SK-N-SH treated with all-trans-retinoic acid at 6 μM for 48 hours (cell line): ENCODE results near the gene LRIG2.
"Not testable (repeated sequence)": the region's sequence is repeated elsewhere in the genome, so short reads cannot be mapped to it uniquely, and the experiment has no call there.

Source experiments
- ATAC-seq: fragments of 200-7000 bp; cut with Tn5 transposase; 3 replicates; pipeline ENCODE4 v1.9.1; 2020; ENCODE audit warnings: mild to moderate bottlenecking, moderate library complexity
- ARNTL ChIP-seq: fragments of 450-650 bp; formaldehyde crosslinking; IDR thresholded peaks from 2 replicates; pipeline ENCODE4 v1.5.0; 2020; ENCODE audit warnings: low read depth, mild to moderate bottlenecking, moderate library complexity, borderline replicate concordance
- BACH2 ChIP-seq: fragments of 250-450 bp; sonication (Bioruptor Pico); IDR thresholded peaks from 2 replicates; pipeline ENCODE4 v1.9.0; 2021; ENCODE audit warnings: mild to moderate bottlenecking, borderline replicate concordance
- CSDC2 ChIP-seq: fragments of 250-450 bp; sonication (Bioruptor Pico); IDR thresholded peaks from 2 replicates; pipeline ENCODE4 v1.5.0; 2020; ENCODE audit warnings: mild to moderate bottlenecking, moderate library complexity
- ESRRG ChIP-seq: fragments of 250-450 bp; sonication (Bioruptor Pico); IDR thresholded peaks from 2 replicates; pipeline ENCODE4 v1.6.1; 2021; ENCODE audit warnings: mild to moderate bottlenecking
- ISL1 ChIP-seq: fragments of 250-450 bp; sonication (Bioruptor Pico); IDR thresholded peaks from 2 replicates; pipeline ENCODE4 v2.1.2; 2022; ENCODE audit warnings: mild to moderate bottlenecking, moderate library complexity
- PATZ1 ChIP-seq: fragments of 250-450 bp; sonication (Bioruptor Pico); IDR thresholded peaks from 2 replicates; pipeline ENCODE4 v1.8.0; 2020; ENCODE audit warnings: mild to moderate bottlenecking, moderate library complexity, borderline replicate concordance
- POU6F1 ChIP-seq: fragments of 250-450 bp; sonication (Bioruptor Pico); IDR thresholded peaks from 2 replicates; pipeline ENCODE4 v1.8.0; 2021; ENCODE audit warnings: low read depth, mild to moderate bottlenecking, moderate library complexity, borderline replicate concordance
- PPARA ChIP-seq: fragments of 250-450 bp; sonication (Bioruptor Pico); IDR thresholded peaks from 2 replicates; pipeline ENCODE4 v1.5.0; 2020; ENCODE audit warnings: mild to moderate bottlenecking, borderline replicate concordance
- RARB ChIP-seq: fragments of 250-450 bp; sonication (Bioruptor Pico); IDR thresholded peaks from 2 replicates; pipeline ENCODE4 v1.8.0; 2021; ENCODE audit warnings: mild to moderate bottlenecking, moderate library complexity
- TCF4 ChIP-seq: fragments of 250-450 bp; sonication (Bioruptor Pico); IDR thresholded peaks from 2 replicates; pipeline ENCODE4 v1.8.0; 2021; ENCODE audit warnings: mild to moderate bottlenecking, moderate library complexity, borderline replicate concordance
- TOX ChIP-seq: fragments of 250-450 bp; sonication (Bioruptor Pico); IDR thresholded peaks from 2 replicates; pipeline ENCODE4 v1.8.0; 2021; ENCODE audit warnings: mild to moderate bottlenecking, moderate library complexity, borderline replicate concordance
- TSHZ2 ChIP-seq: fragments of 250-450 bp; sonication (Bioruptor Pico); IDR thresholded peaks from 2 replicates; pipeline ENCODE4 v1.5.0; 2020; ENCODE audit warnings: mild to moderate bottlenecking, moderate library complexity
- ZC3H10 ChIP-seq: fragments of 250-450 bp; sonication (Bioruptor Pico); IDR thresholded peaks from 2 replicates; pipeline ENCODE4 v1.5.1; 2021; ENCODE audit warnings: mild to moderate bottlenecking, moderate library complexity
- ZFP3 ChIP-seq: fragments of 250-450 bp; sonication (Bioruptor Pico); IDR thresholded peaks from 2 replicates; pipeline ENCODE4 v1.5.0; 2020; ENCODE audit warnings: mild to moderate bottlenecking, moderate library complexity
- ZNF565 ChIP-seq: fragments of 450-650 bp; formaldehyde crosslinking; conservative IDR thresholded peaks from 2 replicates; pipeline ENCODE4 v1.5.0; 2020; ENCODE audit warnings: low read depth, mild to moderate bottlenecking, moderate library complexity
- ZNF70 ChIP-seq: fragments of 450-650 bp; formaldehyde crosslinking; IDR thresholded peaks from 2 replicates; pipeline ENCODE4 v1.5.0; 2020; ENCODE audit warnings: mild to moderate bottlenecking, moderate library complexity
- ZNF8 ChIP-seq: fragments of 450-650 bp; formaldehyde crosslinking; IDR thresholded peaks from 2 replicates; pipeline ENCODE4 v1.5.0; 2020; ENCODE audit warnings: mild to moderate bottlenecking, moderate library complexity

LRIG2 gene

GRCh38 chr1:113055570-113055969 is 17.4 kb upstream of the LRIG2 start:
- ATAC-seq, result no peak
- no peak for TF ChIP-seq ZNF8
- TF ChIP-seq TCF4 (CRISPR knock-in tag), result no peak
- TF ChIP-seq ZC3H10 (CRISPR knock-in tag), result no peak
- TF ChIP-seq ARNTL, result no peak

- no peak for TF ChIP-seq CSDC2 (CRISPR knock-in tag)
- no peak for TF ChIP-seq TSHZ2
- no peak for TF ChIP-seq ZFP3 (CRISPR knock-in tag)
- TF ChIP-seq ISL1 (CRISPR knock-in tag), result no peak
- no peak for TF ChIP-seq ESRRG (CRISPR knock-in tag)
- TF ChIP-seq PATZ1, result no peak
- no peak for TF ChIP-seq TOX (CRISPR knock-in tag)
- no peak for TF ChIP-seq PPARA (CRISPR knock-in tag)
- TF ChIP-seq ZNF70, result no peak
- no peak for TF ChIP-seq ZC3H10 (CRISPR knock-in tag)
- no peak; the same call in 1 of the 3 replicates for ATAC-seq
Observed at GRCh38 chr1:113057006-113057405, 16.0 kb upstream of the LRIG2 start.

GRCh38 chr1:113058941-113059706 is 13.9 kb upstream of the LRIG2 start:
- TF ChIP-seq TCF4 (CRISPR knock-in tag) (peak; percentile 47), ZNF70 (peak; percentile 46; the same call in 1 of the 2 replicates), POU6F1 (no peak), ZNF565 (CRISPR knock-in tag) (no peak), BACH2 (no peak), TSHZ2 (peak; percentile 22; the same call in 1 of the 2 replicates), RARB (CRISPR knock-in tag) (no peak), ISL1 (CRISPR knock-in tag) (no peak), ZFP3 (CRISPR knock-in tag) (no peak), ARNTL (no peak)
- TF ChIP-seq, all 23 proteins: peak for 3

GRCh38 chr1:113063456-113063855 is 9.5 kb upstream of the LRIG2 start:
- not testable (repeated sequence) for ATAC-seq

More at GRCh38 chr1:113058941-113059706, 13.9 kb upstream of the LRIG2 start:
- ATAC-seq, result peak; percentile 55; the same call in 2 of the 3 replicates
